ENCODE measurements around the gene PABPC1L2A.
"Not testable (repeated sequence)": the region's sequence is repeated elsewhere in the genome, so short reads cannot be mapped to it uniquely, and the experiment has no call there.

PABPC1L2A gene

GRCh38 chrX:73079024-73079562 lies at the start of gene PABPC1L2A:
Gene PABPC1L2A (minus strand): TSS chrX:73079512. CDS start chrX:73079386, 126 bp downstream.
- in situ Hi-C loops (cut with HindIII; ENCODE audit: low pct_ligation_motif_present, low pct_unique_long_range_greater_than_20kb, low sequenced_read_pairs); DNase-seq: not testable (repeated sequence)

GRCh38 chrX:73127700-73128241 lies 48.5 kb upstream of the PABPC1L2A start:
- in situ Hi-C loops (cut with HindIII; ENCODE audit: low pct_ligation_motif_present, low pct_unique_long_range_greater_than_20kb, low sequenced_read_pairs): no loop called here
- DNase-seq: no peak

GRCh38 chrX:73126240-73126639 lies 46.9 kb upstream of the PABPC1L2A start:
- in situ Hi-C loops (cut with HindIII; ENCODE audit: low pct_ligation_motif_present, low pct_unique_long_range_greater_than_20kb, low sequenced_read_pairs): no loop called here
- DNase-seq: no peak

DNA sequence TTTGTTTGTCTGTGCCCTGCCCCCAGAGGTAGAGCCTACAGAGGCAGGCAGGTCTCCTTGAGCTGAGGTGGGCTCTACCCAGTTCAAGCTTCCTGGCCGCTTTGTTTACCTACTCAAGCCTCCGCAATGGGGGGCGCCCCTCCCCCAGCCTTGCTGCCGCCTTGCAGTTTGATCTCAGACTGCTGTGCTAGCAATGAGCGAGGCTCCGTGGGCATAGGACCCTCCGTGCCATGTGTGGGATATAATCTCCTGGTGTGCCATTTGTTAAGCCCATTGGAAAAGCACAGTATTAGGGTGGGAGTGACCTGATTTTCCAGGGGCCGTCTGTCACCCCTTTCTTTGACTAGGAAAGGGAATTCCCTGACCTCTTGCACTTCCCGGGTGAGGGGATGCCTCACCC lies 20.2 kb upstream of the PABPC1L2A start:
- DNase-seq; in situ Hi-C loops (cut with HindIII; ENCODE audit: low pct_ligation_motif_present, low pct_unique_long_range_greater_than_20kb, low sequenced_read_pairs): not testable (repeated sequence)

- in situ Hi-C loops (cut with HindIII; ENCODE audit: low pct_ligation_motif_present, low pct_unique_long_range_greater_than_20kb, low sequenced_read_pairs); DNase-seq: not testable (repeated sequence)
Observed at GRCh38 chrX:73086766-73087165, 7.5 kb upstream of the PABPC1L2A start.

DNA sequence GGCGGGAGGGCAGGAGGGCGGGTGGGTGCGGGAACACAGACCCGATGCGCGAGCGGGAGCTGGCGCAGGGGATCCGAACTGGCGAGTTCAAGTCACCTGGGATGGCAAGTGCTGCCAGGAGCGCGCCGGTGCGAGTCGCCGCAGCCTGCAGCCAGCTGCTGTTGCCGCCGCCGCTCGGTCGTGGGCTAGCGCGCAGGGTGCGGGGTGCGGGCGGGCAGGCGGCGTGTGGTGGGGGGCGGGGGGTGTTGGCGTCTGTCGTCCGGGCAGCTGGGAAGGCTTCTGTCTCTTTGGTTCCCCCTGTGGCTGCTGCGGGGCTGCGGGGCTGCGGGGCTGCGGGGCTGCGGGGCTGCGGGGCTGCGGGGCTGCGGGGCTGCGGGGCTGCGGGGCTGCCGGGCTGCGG lies 572 bp upstream of the PABPC1L2A start:
- in situ Hi-C loops (cut with HindIII; ENCODE audit: low pct_ligation_motif_present, low pct_unique_long_range_greater_than_20kb, low sequenced_read_pairs); DNase-seq: not testable (repeated sequence)

DNA sequence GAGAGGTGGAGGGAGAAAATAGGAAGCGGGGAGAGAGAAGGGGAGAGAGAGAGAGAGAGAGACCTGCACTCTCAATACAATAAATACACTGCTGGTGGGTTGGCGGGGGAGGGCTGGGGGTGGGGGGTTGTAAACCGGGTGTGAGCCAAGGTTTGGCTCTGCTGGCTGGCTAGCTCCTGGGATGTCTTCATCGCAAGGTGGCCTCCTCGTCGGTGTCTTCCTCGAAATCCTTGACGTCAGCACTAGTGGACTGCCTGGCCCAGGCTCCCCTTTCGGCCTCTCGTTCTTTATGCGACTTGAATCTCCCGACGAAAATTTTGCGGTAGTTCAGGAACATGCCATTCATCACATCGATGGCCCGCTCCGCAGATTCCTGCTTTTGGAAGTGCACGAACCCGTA lies 715 bp downstream of the PABPC1L2A start:
- in situ Hi-C loops (cut with HindIII; ENCODE audit: low pct_ligation_motif_present, low pct_unique_long_range_greater_than_20kb, low sequenced_read_pairs): not testable (repeated sequence)

GRCh38 chrX:73076838-73077237 lies 2.5 kb downstream of the PABPC1L2A start:
- in situ Hi-C loops (cut with HindIII; ENCODE audit: low pct_ligation_motif_present, low pct_unique_long_range_greater_than_20kb, low sequenced_read_pairs): no loop called here
- DNase-seq: no peak

More for the DNA sequence above, 715 bp downstream of the PABPC1L2A start:
- DNase-seq: not testable (repeated sequence)

DNA sequence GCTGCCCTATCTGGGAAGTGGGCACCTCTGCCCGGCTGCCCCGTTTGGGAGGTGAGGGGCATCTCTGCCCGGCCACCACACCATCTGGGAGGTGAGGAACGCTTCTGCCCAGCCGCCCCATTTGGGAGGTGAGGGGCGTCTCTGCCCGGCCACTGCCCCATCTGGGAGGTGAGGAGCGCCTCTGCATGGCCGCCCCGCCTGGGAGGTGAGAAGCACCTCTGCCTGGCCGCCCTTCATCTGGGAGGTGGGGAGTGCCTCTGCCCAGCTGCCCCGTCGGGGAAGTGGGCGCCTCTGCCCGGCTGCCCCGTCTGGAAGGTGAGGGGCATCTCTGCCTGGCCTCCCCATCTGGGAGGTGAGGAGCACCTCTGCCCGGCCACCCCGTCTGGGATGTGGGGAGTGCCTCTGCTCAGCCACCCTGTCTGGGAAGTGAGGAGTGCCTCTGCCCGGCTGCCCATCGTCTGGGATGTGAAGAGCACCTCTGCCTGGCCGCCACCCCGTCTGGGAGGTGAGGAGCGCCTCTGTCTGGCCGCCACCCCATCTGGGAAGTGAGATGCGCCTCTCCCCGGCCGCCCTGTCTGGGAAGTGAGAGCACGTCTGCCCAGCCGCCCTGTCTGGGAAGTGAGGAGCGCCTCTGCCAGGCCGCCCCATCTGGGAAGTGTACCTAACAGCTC lies 9.8 kb downstream of the PABPC1L2A start:
- DNase-seq: no peak
- in situ Hi-C loops (cut with HindIII; ENCODE audit: low pct_ligation_motif_present, low pct_unique_long_range_greater_than_20kb, low sequenced_read_pairs): no loop called here

DNA sequence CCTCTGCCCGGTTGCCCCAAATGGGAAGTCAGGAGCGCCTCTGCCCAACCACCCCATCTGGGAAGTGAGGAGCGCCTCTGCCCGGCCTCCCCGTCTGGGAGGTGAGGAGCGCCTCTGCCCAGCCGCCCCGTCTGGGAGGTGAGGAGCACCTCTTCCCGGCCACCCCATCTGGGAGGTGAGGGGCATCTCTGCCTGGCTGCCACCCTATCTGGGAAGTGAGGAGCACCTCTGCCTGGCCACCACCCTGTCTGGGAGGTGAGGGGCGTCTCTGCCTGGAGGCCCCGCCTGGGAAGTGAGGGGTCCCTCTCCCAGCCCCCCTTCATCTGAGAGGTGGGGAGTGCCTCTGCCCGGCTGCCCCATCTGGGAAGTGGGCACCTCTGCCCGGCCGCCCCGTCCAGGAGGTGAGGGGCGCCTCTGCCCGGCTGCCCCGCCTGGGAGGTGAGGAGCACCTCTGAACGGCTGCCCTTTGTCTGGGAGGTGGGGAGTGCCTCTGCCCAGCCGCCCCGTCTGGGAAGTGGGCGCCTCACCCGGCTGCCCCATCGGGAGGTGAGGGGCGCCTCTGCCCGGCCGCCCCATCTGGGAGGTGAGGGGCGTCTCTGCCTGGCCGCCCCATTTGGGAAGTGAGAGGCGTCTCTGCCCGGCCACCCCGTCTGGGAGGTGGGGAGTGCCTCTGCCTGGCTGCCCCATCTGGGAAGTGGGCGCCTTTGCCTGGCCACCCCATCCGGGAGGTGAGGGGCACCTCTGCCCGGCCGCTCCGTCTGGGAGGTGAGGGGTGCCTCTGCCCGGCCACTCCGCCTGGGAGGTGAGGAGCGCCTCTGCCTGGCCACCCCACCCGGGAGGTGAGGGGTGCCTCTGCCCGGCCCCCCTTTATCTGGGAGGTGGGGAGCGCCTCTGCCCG lies 10.6 kb downstream of the PABPC1L2A start:
- in situ Hi-C loops (cut with HindIII; ENCODE audit: low pct_ligation_motif_present, low pct_unique_long_range_greater_than_20kb, low sequenced_read_pairs): no loop called here
- DNase-seq: no peak

- DNase-seq; in situ Hi-C loops (cut with HindIII; ENCODE audit: low pct_ligation_motif_present, low pct_unique_long_range_greater_than_20kb, low sequenced_read_pairs): not testable (repeated sequence)
Observed at GRCh38 chrX:73067761-73068466, 11.4 kb downstream of the PABPC1L2A start.

GRCh38 chrX:73028876-73029275 lies 50.4 kb downstream of the PABPC1L2A start:
- in situ Hi-C loops (cut with HindIII; ENCODE audit: low pct_ligation_motif_present, low pct_unique_long_range_greater_than_20kb, low sequenced_read_pairs): no loop called here

More at GRCh38 chrX:73028876-73029275, 50.4 kb downstream of the PABPC1L2A start:
- no peak for DNase-seq

Data from ACHN (cell line).